IMR-90 (cell line): ENCODE data around the gene HIVEP1. TPM values are rescaled to one million over a fixed set of nuclear protein-coding genes. Genes with fewer than 3 reads are reported as not detected.
A peak's percentile ranks its signal among the peaks of the same experiment; 100 is the strongest.

Experiments used
- ATAC-seq: fragments of 200-7000 bp; cut with Tn5 transposase; 2 replicates; pipeline ENCODE4 v1.9.1; 2020; ENCODE audit warnings: low read depth, mild to moderate bottlenecking, moderate library complexity
- BruUV-seq: library from RNA; stranded (reverse); fragments of 400-500 nt; replicated peaks from 2 replicates; lab custom pipeline; 2021; lab: Mats Ljungman, UMichigan
- CTCF ChIA-PET: fragments of 300-600 bp; formaldehyde crosslinking; extraction: SDS; loops from one replicate; lab custom pipeline; 2021; ENCODE audit warnings: antibody characterized with exemption; lab: Yijun Ruan, JAX
- POLR2A ChIA-PET: fragments of 300-600 bp; sonication (Branson Sonifier 250); formaldehyde crosslinking; loops from one replicate; lab custom pipeline; 2022; ENCODE audit warnings: antibody characterized with exemption; ENCODE audit not compliant: unreplicated experiment; lab: Charles Lee
- DNase-seq: peaks from one replicate; pipeline ENCODE4 v3.0.0; 2013
- H2AFZ ChIP-seq: replicated peaks from 2 replicates; pipeline ENCODE3; 2013; ENCODE audit warnings: low read length, mild to moderate bottlenecking; ENCODE audit not compliant: poor library complexity
- H2AK5ac ChIP-seq: 2 replicates; pipeline ENCODE4 v1.6.1; 2013; ENCODE audit warnings: low read depth, low read length, inconsistent platforms
- H2AK9ac ChIP-seq: replicated peaks from 2 replicates; pipeline ENCODE3; 2013; ENCODE audit warnings: mild to moderate bottlenecking, low read depth, low read length, moderate library complexity; ENCODE audit not compliant: poor library complexity
- H2BK120ac ChIP-seq: 2 replicates; pipeline ENCODE4 v1.6.1; 2013; ENCODE audit warnings: low read depth, low read length, inconsistent platforms
- H2BK15ac ChIP-seq: 3 replicates; pipeline ENCODE4 v1.6.1; 2013; ENCODE audit warnings: low read depth, low read length, inconsistent platforms
- H2BK20ac ChIP-seq: 2 replicates; pipeline ENCODE4 v1.6.1; 2013; ENCODE audit warnings: low read depth, mild to moderate bottlenecking, inconsistent platforms, low read length, moderate library complexity
- H2BK5ac ChIP-seq: 2 replicates; pipeline ENCODE4 v1.6.1; 2013; ENCODE audit warnings: mild to moderate bottlenecking, low read depth, low read length, inconsistent platforms; ENCODE audit not compliant: poor library complexity, severe bottlenecking
- H3K14ac ChIP-seq: replicated peaks from 2 replicates; pipeline ENCODE4 v1.6.1; 2013; ENCODE audit warnings: low read depth, low read length, inconsistent platforms
- H3K18ac ChIP-seq: 2 replicates; pipeline ENCODE4 v1.6.1; 2013; ENCODE audit warnings: low read depth, low read length, control low read depth
- H3K23ac ChIP-seq: 2 replicates; pipeline ENCODE4 v1.6.1; 2013; ENCODE audit warnings: low read depth, low read length, inconsistent platforms
- H3K27ac ChIP-seq: 2 replicates; pipeline ENCODE4 v1.5.1; 2013; ENCODE audit warnings: mild to moderate bottlenecking, control low read depth, low read length; ENCODE audit not compliant: insufficient read depth
- H3K27me3 ChIP-seq: 2 replicates; pipeline ENCODE4 v1.6.1; 2013; ENCODE audit warnings: low read length; ENCODE audit not compliant: control insufficient read depth, insufficient read depth
- H3K36me3 ChIP-seq: 2 replicates; pipeline ENCODE4 v1.6.1; 2013; ENCODE audit warnings: low read length, mixed read lengths; ENCODE audit not compliant: control insufficient read depth, insufficient read depth
- H3K4ac ChIP-seq: 2 replicates; pipeline ENCODE4 v1.6.1; 2013; ENCODE audit warnings: low read depth, low read length, inconsistent platforms
- H3K4me1 ChIP-seq: 2 replicates; pipeline ENCODE4 v1.6.1; 2013; ENCODE audit warnings: low read length, mixed read lengths; ENCODE audit not compliant: control insufficient read depth, insufficient read depth
- H3K4me2 ChIP-seq: 2 replicates; pipeline ENCODE4 v1.6.1; 2013; ENCODE audit warnings: low read depth, mild to moderate bottlenecking, control low read depth, low read length, moderate library complexity
- H3K4me3 ChIP-seq: 2 replicates; pipeline ENCODE4 v1.5.1; 2013; ENCODE audit warnings: low read depth, mild to moderate bottlenecking, control low read depth, low read length, moderate library complexity; ENCODE audit not compliant: insufficient read depth
- H3K56ac ChIP-seq: 2 replicates; pipeline ENCODE4 v1.6.1; 2013; ENCODE audit warnings: low read length, inconsistent platforms; ENCODE audit not compliant: insufficient read depth; ENCODE audit errors: extremely low read depth
- H3K79me1 ChIP-seq, 2 experiments: 2 replicates each; pipeline ENCODE4 v1.6.1; 2013; ENCODE audit warnings: low read length in 2 of 2, inconsistent platforms in 1 of 2, low read depth in 1 of 2
- H3K9ac ChIP-seq: 2 replicates; pipeline ENCODE4 v1.6.1; 2013; ENCODE audit warnings: low read depth, low read length, control low read depth
- H3K9me1 ChIP-seq: 2 replicates; pipeline ENCODE4 v1.6.1; 2013; ENCODE audit warnings: low read length, inconsistent platforms; ENCODE audit not compliant: insufficient read depth
- H3K9me3 ChIP-seq: 2 replicates; pipeline ENCODE4 v1.6.1; 2013; ENCODE audit warnings: low read length; ENCODE audit not compliant: control insufficient read depth, insufficient read depth
- H4K20me1 ChIP-seq: 2 replicates; pipeline ENCODE4 v1.6.1; 2013; ENCODE audit warnings: low read length, inconsistent platforms; ENCODE audit not compliant: insufficient read depth
- H4K5ac ChIP-seq: 2 replicates; pipeline ENCODE4 v1.6.1; 2013; ENCODE audit warnings: mild to moderate bottlenecking, low read depth, low read length, control low read depth
- H4K8ac ChIP-seq, 2 experiments: 2 replicates each; pipeline ENCODE4 v1.6.1; 2013; ENCODE audit warnings: low read depth in 2 of 2, low read length in 2 of 2, control low read depth in 1 of 2, inconsistent platforms in 1 of 2
- H4K91ac ChIP-seq: 2 replicates; pipeline ENCODE4 v1.6.1; 2013; ENCODE audit warnings: low read depth, low read length, inconsistent platforms; ENCODE audit not compliant: insufficient read depth
- MAFK ChIP-seq: IDR thresholded peaks from 2 replicates; pipeline ENCODE4 v1.6.1; 2012; ENCODE audit warnings: low read depth, low read length, improper control_type of control experiment
- RFX5 ChIP-seq: IDR thresholded peaks from 2 replicates; pipeline ENCODE4 v1.8.0; 2012; ENCODE audit warnings: low read depth, mild to moderate bottlenecking, low read length, moderate library complexity
- WGBS, 2 experiments: methylation state at CpG; one replicate each; pipeline versions ENCODE4 v1.1.5 to v1.1.7; 2013; ENCODE audit warnings: missing lambda C conversion rate in 2 of 2; ENCODE audit not compliant: insufficient read length in 1 of 2; ENCODE audit errors: extremely low coverage in 2 of 2; 5-methylcytosine and 5-hydroxymethylcytosine counted together
- dilution Hi-C: fragments of 300-500 bp; cut with HindIII; formaldehyde crosslinking; loops from one replicate; pipeline ENCODE4 v1.14.3; 2018; ENCODE audit warnings: low sequenced_read_pairs; ENCODE audit not compliant: unreplicated experiment
- in situ Hi-C: fragments of 300-500 bp; cut with MboI; formaldehyde crosslinking; loops from 3 replicates; pipeline ENCODE4 v1.14.3; 2019; ENCODE audit warnings: low sequenced_read_pairs, inconsistent platforms, mixed read lengths
- intact Hi-C: fragments of 100-400 bp; cut with micrococcal nuclease; formaldehyde crosslinking; loops from 2 replicates; pipeline ENCODE4 v1.10.0; 2022
- polyA plus RNA-seq, 3 experiments: library from polyadenylated mRNA; depleted of rRNA; stranded (reverse); fragments of >200 nt; gene quantifications; 2 replicates each; pipeline ENCODE4 v1.2.3, GENCODE V29; 2012; ENCODE audit warnings: low replicate concordance in 1 of 3
- total RNA-seq: library from RNA; depleted of rRNA; stranded (reverse); fragments of >200 nt; gene quantifications from 2 replicates; pipeline ENCODE4 v1.2.3, GENCODE V29; 2012

The HIVEP1 gene
- total and polyA plus RNA-seq, 2 of the 4 experiments (the other 2 are of a cell fraction) = 13.0 to 17.2 TPM

- dilution Hi-C loops = no loop called here
- CTCF ChIA-PET = no interaction called here
These were observed 99.2 kb downstream of the HIVEP1 start for GRCh38 chr6:12111363-12111670.

More at GRCh38 chr6:12111363-12111670, 99.2 kb downstream of the HIVEP1 start:
- no peak overlapping the region for H3K18ac ChIP-seq
- H3K56ac ChIP-seq = no peak overlapping the region
- in situ Hi-C loops (no loop called here), intact Hi-C loops (no loop called here)
- H2BK15ac ChIP-seq = no peak overlapping the region
- no peak overlapping the region for H2AK5ac ChIP-seq
- no CpG with 5 or more reads among the region's 2 CpGs for WGBS, 2 experiments
- H4K8ac ChIP-seq = no peak overlapping the region
- H3K4me3 ChIP-seq = no peak overlapping the region
- BruUV-seq = no TSS peak
- H3K9ac ChIP-seq = no peak overlapping the region
- H4K5ac ChIP-seq = no peak overlapping the region
- POLR2A ChIA-PET = no interaction called here
- no peak overlapping the region for H2BK120ac ChIP-seq
- no peaks in the 10 kb centered on the region for H4K20me1 ChIP-seq
- H2AFZ ChIP-seq = no peak overlapping the region
- TF ChIP-seq MAFK (peak; percentile 77), RFX5 (no peak)
- no peaks in the 10 kb centered on the region; the same call in 1 of the 2 replicates for H3K9me3 ChIP-seq
- H3K27me3 ChIP-seq = no peaks in the 10 kb centered on the region
- no peak overlapping the region for H2BK20ac ChIP-seq
- no peak overlapping the region for H4K91ac ChIP-seq
- H2BK5ac ChIP-seq = no peak overlapping the region
- peaks cover 4% of the 10 kb centered on the region for H3K36me3 ChIP-seq
- H3K4me2 ChIP-seq = no peak overlapping the region
- H3K27ac ChIP-seq = no peak overlapping the region
- H3K9me1 ChIP-seq = peaks cover 8% of the 10 kb centered on the region
- ATAC-seq = no peak
- H2AK9ac ChIP-seq = no peak overlapping the region
- no peak overlapping the region for H3K4ac ChIP-seq
- H3K23ac ChIP-seq = no peak overlapping the region
- peaks cover 4% of the 10 kb centered on the region for H3K4me1 ChIP-seq
- peaks cover 10 to 28% of the 10 kb centered on the region in 2 experiments; a peak in 3 of 4 replicates for H3K79me1 ChIP-seq
- H3K14ac ChIP-seq = no peak overlapping the region
- DNase-seq = peak; percentile 8
